Endothelial cell of umbilical vein (primary cell): ENCODE measurements around the gene SETBP1. TPM values are rescaled to one million over a fixed set of nuclear protein-coding genes. Genes with fewer than 3 reads are reported as not detected.

Source experiments
- BruUV-seq: library from RNA; stranded (reverse); fragments of 400-500 nt; replicated peaks from 2 replicates; lab custom pipeline; 2021; lab: Mats Ljungman, UMichigan
- CTCF ChIA-PET: fragments of 300-600, 350-600 bp; sonication (Branson Sonifier 250); formaldehyde crosslinking; loops from one replicate; lab custom pipeline; 2021; ENCODE audit warnings: antibody characterized with exemption, inconsistent platforms; lab: Charles Lee
- POLR2A ChIA-PET: fragments of 300-600, 350-600 bp; sonication (Branson Sonifier 250); formaldehyde crosslinking; loops from one replicate; lab custom pipeline; 2021; ENCODE audit warnings: antibody characterized with exemption, inconsistent platforms; lab: Charles Lee
- DNase-seq: peaks from one replicate; pipeline ENCODE4 v3.0.0-alpha.2; 2011; ENCODE audit warnings: low read depth, low spot score
- FAIRE-seq: peaks from 2 replicates; lab custom pipeline; 2011; peaks lifted over from hg19 to GRCh38; lab: Jason Lieb, UNC
- H2AFZ ChIP-seq: 2 replicates; pipeline ENCODE4 v1.6.0; 2012; ENCODE audit warnings: low read depth, low read length, control low read depth, inconsistent platforms
- H3K27ac ChIP-seq: 2 replicates; pipeline ENCODE4 v1.5.1; 2011; ENCODE audit warnings: low read depth, mild to moderate bottlenecking, control low read depth, low read length, moderate library complexity; ENCODE audit not compliant: insufficient read depth
- H3K27me3 ChIP-seq, 2 experiments: 2 replicates each; pipeline versions ENCODE4 v1.6.0 to v1.6.1; 2011; ENCODE audit warnings: low read length in 2 of 2, mixed read lengths in 1 of 2; ENCODE audit not compliant: control insufficient read depth in 2 of 2, insufficient read depth in 2 of 2
- H3K36me3 ChIP-seq, 2 experiments: 2 replicates in 1 of 2; 3 replicates in 1 of 2; pipeline ENCODE4 v1.5.1; 2011; ENCODE audit warnings: low read length in 2 of 2, mild to moderate bottlenecking in 1 of 2, moderate library complexity in 1 of 2; ENCODE audit not compliant: control insufficient read depth in 2 of 2, insufficient read depth in 2 of 2; ENCODE audit errors: extremely low read depth in 1 of 2
- H3K4me1 ChIP-seq: 3 replicates; pipeline ENCODE4 v1.5.1; 2011; ENCODE audit warnings: mild to moderate bottlenecking, low read length; ENCODE audit not compliant: control insufficient read depth, insufficient read depth; ENCODE audit errors: extremely low read depth
- H3K4me2 ChIP-seq: 2 replicates; pipeline ENCODE4 v1.6.1; 2011; ENCODE audit warnings: low read length, control low read depth, mixed read lengths; ENCODE audit not compliant: insufficient read depth
- H3K4me3 ChIP-seq, 3 experiments: fragments of 200-600 bp in 1 of 3; sonication (generic), shearing (Covaris generic) in 1 of 3; replicated peaks in 1 of 3; 2 replicates each; pipeline ENCODE4 v1.5.1; 2011 to 2016; ENCODE audit warnings: control low read depth in 3 of 3, low read length in 3 of 3, mild to moderate bottlenecking in 2 of 3, inconsistent platforms in 1 of 3, low read depth in 1 of 3, moderate library complexity in 1 of 3; ENCODE audit not compliant: insufficient read depth in 1 of 3
- H3K79me2 ChIP-seq: 2 replicates; pipeline ENCODE4 v1.6.0; 2012; ENCODE audit warnings: low read length, inconsistent platforms; ENCODE audit not compliant: control insufficient read depth, insufficient read depth
- H3K9ac ChIP-seq: replicated peaks from 2 replicates; pipeline ENCODE3; 2011; ENCODE audit warnings: low read length, control low read depth; ENCODE audit not compliant: insufficient read depth; ENCODE audit errors: extremely low read depth
- H3K9me1 ChIP-seq: replicated peaks from 3 replicates; pipeline ENCODE4 v1.6.0; 2011; ENCODE audit warnings: mild to moderate bottlenecking, low read length; ENCODE audit not compliant: control insufficient read depth, insufficient read depth; ENCODE audit errors: extremely low read depth
- H3K9me3 ChIP-seq: replicated peaks from 2 replicates; pipeline ENCODE4 v1.5.1; 2012; ENCODE audit warnings: low read length, inconsistent platforms; ENCODE audit not compliant: control insufficient read depth, insufficient read depth
- H4K20me1 ChIP-seq: replicated peaks from 2 replicates; pipeline ENCODE3; 2011; ENCODE audit warnings: mild to moderate bottlenecking, low read length; ENCODE audit not compliant: control insufficient read depth, insufficient read depth; ENCODE audit errors: extremely low read depth
- CTCF ChIP-seq, 2 donors: IDR thresholded peaks; 1 replicate in 1 of 2; 2 replicates in 1 of 2; pipeline ENCODE4 v1.5.1; 2011; ENCODE audit warnings: low read length in 2 of 2, mild to moderate bottlenecking in 2 of 2, moderate library complexity in 2 of 2, control low read depth in 1 of 2, inconsistent platforms in 1 of 2, low read depth in 1 of 2; ENCODE audit not compliant: insufficient read depth in 1 of 2; ENCODE audit errors: extremely low read depth in 1 of 2
- EZH2 ChIP-seq: IDR thresholded peaks from 2 replicates; pipeline ENCODE4 v1.6.1; 2012; ENCODE audit warnings: borderline replicate concordance, low read depth, mild to moderate bottlenecking, moderate library complexity, low read length, inconsistent platforms; ENCODE audit not compliant: severe bottlenecking
- FOS ChIP-seq: IDR thresholded peaks from 2 replicates; pipeline ENCODE4 v1.6.1; 2011; ENCODE audit warnings: mild to moderate bottlenecking, low read length, moderate library complexity, borderline replicate concordance; ENCODE audit not compliant: insufficient read depth
- GATA2 ChIP-seq: IDR thresholded peaks from 2 replicates; pipeline ENCODE4 v1.7.0; 2011; ENCODE audit warnings: low read depth, mild to moderate bottlenecking, moderate library complexity, mixed read lengths, low read length; ENCODE audit not compliant: insufficient read length, insufficient read depth
- JUN ChIP-seq: IDR thresholded peaks from 2 replicates; pipeline ENCODE4 v1.6.1; 2011; ENCODE audit warnings: borderline replicate concordance, low read depth; ENCODE audit not compliant: insufficient read length, insufficient read depth
- MAX ChIP-seq: IDR thresholded peaks from 2 replicates; pipeline ENCODE4 v1.6.1; 2011; ENCODE audit not compliant: insufficient read depth, insufficient read length
- MYC ChIP-seq: IDR thresholded peaks from one replicate; pipeline ENCODE4 v1.6.1; 2011; ENCODE audit warnings: mild to moderate bottlenecking, low read depth, low read length
- POLR2A ChIP-seq: IDR thresholded peaks from 2 replicates; pipeline ENCODE4 v1.6.1; 2012; ENCODE audit warnings: low read depth, mild to moderate bottlenecking, control low read depth, low read length
- POLR2AphosphoS5 ChIP-seq: IDR thresholded peaks from 2 replicates; pipeline ENCODE4 v1.6.1; 2012; ENCODE audit warnings: low read depth, mild to moderate bottlenecking, control low read depth, low read length, moderate library complexity; ENCODE audit not compliant: insufficient read depth
- dilution Hi-C: fragments of 300-500 bp; cut with MboI; formaldehyde crosslinking; loops from one replicate; pipeline ENCODE4 v1.15.0; 2019; ENCODE audit warnings: low sequenced_read_pairs; ENCODE audit not compliant: extremely low pct_ligation_motif_present
- intact Hi-C: fragments of 100-400 bp; cut with micrococcal nuclease; formaldehyde crosslinking; loops from one replicate; pipeline ENCODE4 v1.10.0; 2022
- polyA plus RNA-seq, 4 experiments: library from polyadenylated mRNA; depleted of rRNA in 3 of 4; stranded (reverse) in 3 of 4; unstranded in 1 of 4; fragments of >200 nt; gene quantifications; 2 replicates each; pipeline versions ENCODE4 v1.2.1 to v1.2.3, GENCODE V29; 2011 to 2012; ENCODE audit warnings: missing spikeins in 1 of 4
- total RNA-seq: library from RNA; stranded (reverse); gene quantifications from 2 replicates; pipeline ENCODE4 v1.2.3, GENCODE V29; 2021

Gene SETBP1
- total and polyA plus RNA-seq, 2 donors (not counting 3 experiments of a cell fraction or from before 2014, with no cell fraction given): 0.76 to 3.1 TPM

- dilution Hi-C loops: no loop called here
Measured at GRCh38 chr18:45055811-45056210, 375.1 kb downstream of the SETBP1 start.

More at GRCh38 chr18:45055811-45056210, 375.1 kb downstream of the SETBP1 start:
- CTCF ChIA-PET: no interaction called here
- H3K27me3 ChIP-seq: no peaks in the 10 kb centered on the region
- H3K4me3 ChIP-seq: no peak overlapping the region
- no peaks in the 10 kb centered on the region for H4K20me1 ChIP-seq
- FAIRE-seq (no peak), DNase-seq (no peak)
- no TSS peak for BruUV-seq
- H3K27ac ChIP-seq: no peak overlapping the region
- no peaks in the 10 kb centered on the region for H3K36me3 ChIP-seq
- no peaks in the 10 kb centered on the region for H3K79me2 ChIP-seq
- TF ChIP-seq FOS: no peak
- no peak for TF ChIP-seq CTCF (IDR thresholded peaks at IDR 0.05; ENCODE audit: extremely low read depth in 1 of 2, insufficient read depth in 1 of 2, low read depth in 1 of 2, low read length in 2 of 2)
- TF ChIP-seq MAX: no peak
- no peak for TF ChIP-seq EZH2
- no peak for TF ChIP-seq JUN
- no peak for TF ChIP-seq GATA2
- no peak for TF ChIP-seq POLR2AphosphoS5
- TF ChIP-seq MYC: no peak
- no peak for TF ChIP-seq POLR2A
- H3K9me1 ChIP-seq: no peaks in the 10 kb centered on the region
- no peak overlapping the region for H3K9ac ChIP-seq
- no peak overlapping the region for H3K4me2 ChIP-seq
- H2AFZ ChIP-seq: no peak overlapping the region
- intact Hi-C loops: no loop called here
- H3K4me1 ChIP-seq: no peaks in the 10 kb centered on the region
- H3K9me3 ChIP-seq: no peaks in the 10 kb centered on the region
- POLR2A ChIA-PET: no interaction called here
